SK-N-SH treated with all-trans-retinoic acid at 6 μM for 48 hours (cell line): Measurements from ENCODE around the gene MEF2C.

Experiments used
- ATAC-seq: fragments of 200-7000 bp; cut with Tn5 transposase; 3 replicates; pipeline ENCODE4 v1.9.1; 2020; ENCODE audit warnings: mild to moderate bottlenecking, moderate library complexity
- ARNTL ChIP-seq: fragments of 450-650 bp; formaldehyde crosslinking; IDR thresholded peaks from 2 replicates; pipeline ENCODE4 v1.5.0; 2020; ENCODE audit warnings: low read depth, mild to moderate bottlenecking, moderate library complexity, borderline replicate concordance
- BACH2 ChIP-seq: fragments of 250-450 bp; sonication (Bioruptor Pico); IDR thresholded peaks from 2 replicates; pipeline ENCODE4 v1.9.0; 2021; ENCODE audit warnings: mild to moderate bottlenecking, borderline replicate concordance
- CREB5 ChIP-seq: fragments of 250-450 bp; sonication (Bioruptor Pico); IDR thresholded peaks from 2 replicates; pipeline ENCODE4 v1.5.1; 2020; ENCODE audit warnings: low read depth, mild to moderate bottlenecking, moderate library complexity
- CSDC2 ChIP-seq: fragments of 250-450 bp; sonication (Bioruptor Pico); IDR thresholded peaks from 2 replicates; pipeline ENCODE4 v1.5.0; 2020; ENCODE audit warnings: mild to moderate bottlenecking, moderate library complexity
- ESRRG ChIP-seq: fragments of 250-450 bp; sonication (Bioruptor Pico); IDR thresholded peaks from 2 replicates; pipeline ENCODE4 v1.6.1; 2021; ENCODE audit warnings: mild to moderate bottlenecking
- GLIS3 ChIP-seq: fragments of 250-450 bp; sonication (Bioruptor Pico); IDR thresholded peaks from 2 replicates; pipeline ENCODE4 v1.5.0; 2020; ENCODE audit warnings: mild to moderate bottlenecking, moderate library complexity
- ISL1 ChIP-seq: fragments of 250-450 bp; sonication (Bioruptor Pico); IDR thresholded peaks from 2 replicates; pipeline ENCODE4 v2.1.2; 2022; ENCODE audit warnings: mild to moderate bottlenecking, moderate library complexity
- OSR1 ChIP-seq: fragments of 250-450 bp; sonication (Bioruptor Pico); IDR thresholded peaks from 2 replicates; pipeline ENCODE4 v1.8.0; 2022; ENCODE audit warnings: moderate library complexity, mild to moderate bottlenecking, inconsistent platforms
- PPARA ChIP-seq: fragments of 250-450 bp; sonication (Bioruptor Pico); IDR thresholded peaks from 2 replicates; pipeline ENCODE4 v1.5.0; 2020; ENCODE audit warnings: mild to moderate bottlenecking, borderline replicate concordance
- RARB ChIP-seq: fragments of 250-450 bp; sonication (Bioruptor Pico); IDR thresholded peaks from 2 replicates; pipeline ENCODE4 v1.8.0; 2021; ENCODE audit warnings: mild to moderate bottlenecking, moderate library complexity
- SNAI2 ChIP-seq: fragments of 250-450 bp; sonication (Bioruptor Pico); IDR thresholded peaks from 2 replicates; pipeline ENCODE4 v1.5.0; 2020; ENCODE audit warnings: mild to moderate bottlenecking, moderate library complexity
- TCF4 ChIP-seq: fragments of 250-450 bp; sonication (Bioruptor Pico); IDR thresholded peaks from 2 replicates; pipeline ENCODE4 v1.8.0; 2021; ENCODE audit warnings: mild to moderate bottlenecking, moderate library complexity, borderline replicate concordance
- TOX ChIP-seq: fragments of 250-450 bp; sonication (Bioruptor Pico); IDR thresholded peaks from 2 replicates; pipeline ENCODE4 v1.8.0; 2021; ENCODE audit warnings: mild to moderate bottlenecking, moderate library complexity, borderline replicate concordance
- TSHZ2 ChIP-seq: fragments of 250-450 bp; sonication (Bioruptor Pico); IDR thresholded peaks from 2 replicates; pipeline ENCODE4 v1.5.0; 2020; ENCODE audit warnings: mild to moderate bottlenecking, moderate library complexity
- ZC3H10 ChIP-seq: fragments of 250-450 bp; sonication (Bioruptor Pico); IDR thresholded peaks from 2 replicates; pipeline ENCODE4 v1.5.1; 2021; ENCODE audit warnings: mild to moderate bottlenecking, moderate library complexity
- ZFP3 ChIP-seq: fragments of 250-450 bp; sonication (Bioruptor Pico); IDR thresholded peaks from 2 replicates; pipeline ENCODE4 v1.5.0; 2020; ENCODE audit warnings: mild to moderate bottlenecking, moderate library complexity
- ZFP30 ChIP-seq: fragments of 450-650 bp; formaldehyde crosslinking; IDR thresholded peaks from 2 replicates; pipeline ENCODE4 v1.5.0; 2022; ENCODE audit warnings: mild to moderate bottlenecking, moderate library complexity
- ZNF565 ChIP-seq: fragments of 450-650 bp; formaldehyde crosslinking; conservative IDR thresholded peaks from 2 replicates; pipeline ENCODE4 v1.5.0; 2020; ENCODE audit warnings: low read depth, mild to moderate bottlenecking, moderate library complexity
- ZNF70 ChIP-seq: fragments of 450-650 bp; formaldehyde crosslinking; IDR thresholded peaks from 2 replicates; pipeline ENCODE4 v1.5.0; 2020; ENCODE audit warnings: mild to moderate bottlenecking, moderate library complexity
- ZNF8 ChIP-seq: fragments of 450-650 bp; formaldehyde crosslinking; IDR thresholded peaks from 2 replicates; pipeline ENCODE4 v1.5.0; 2020; ENCODE audit warnings: mild to moderate bottlenecking, moderate library complexity

Gene MEF2C

GRCh38 chr5:88888291-88888690 is 5.3 kb upstream of the MEF2C start (continued):
- TF ChIP-seq ARNTL (CRISPR knock-in tag), result no peak

GRCh38 chr5:88887342-88887741 is 4.4 kb upstream of the MEF2C start:
- TF ChIP-seq TSHZ2 (CRISPR knock-in tag) (no peak), CREB5 (CRISPR knock-in tag) (no peak), OSR1 (CRISPR knock-in tag) (no peak), PPARA (no peak), ZFP30 (CRISPR knock-in tag) (no peak), RARB (CRISPR knock-in tag) (no peak), ESRRG (CRISPR knock-in tag) (no peak), ZNF565 (CRISPR knock-in tag) (no peak), ZNF8 (CRISPR knock-in tag) (no peak), BACH2 (CRISPR knock-in tag) (no peak), TCF4 (no peak)
- no peak for ATAC-seq

GRCh38 chr5:88886746-88887341 is 3.9 kb upstream of the MEF2C start:
- TF ChIP-seq ZC3H10 (no peak), CREB5 (CRISPR knock-in tag) (peak; percentile 54; the same call in 1 of the 2 replicates), ESRRG (CRISPR knock-in tag) (no peak), ISL1 (CRISPR knock-in tag) (peak; percentile 78), ZFP30 (CRISPR knock-in tag) (no peak), TCF4 (no peak), TOX (no peak), OSR1 (CRISPR knock-in tag) (no peak), GLIS3 (CRISPR knock-in tag) (no peak)
- no peak for ATAC-seq

- no peak for ATAC-seq
- TF ChIP-seq RARB (CRISPR knock-in tag) (no peak), ARNTL (CRISPR knock-in tag) (no peak), GLIS3 (CRISPR knock-in tag) (no peak), ISL1 (CRISPR knock-in tag) (no peak), ZC3H10 (no peak), BACH2 (CRISPR knock-in tag) (no peak)
These were observed 3.3 kb upstream of the MEF2C start for GRCh38 chr5:88886252-88886651.

GRCh38 chr5:88885002-88885401 is 2.0 kb upstream of the MEF2C start:
- TF ChIP-seq SNAI2 (CRISPR knock-in tag) (no peak), CSDC2 (CRISPR knock-in tag) (no peak), ZC3H10 (no peak), ISL1 (CRISPR knock-in tag) (no peak), ZNF70 (CRISPR knock-in tag) (no peak), ZFP3 (CRISPR knock-in tag) (no peak), ZFP30 (CRISPR knock-in tag) (no peak)
- no peak for ATAC-seq

- no peak for TF ChIP-seq ZNF565 (CRISPR knock-in tag)
- no peak for TF ChIP-seq SNAI2 (CRISPR knock-in tag)
- no peak for TF ChIP-seq ESRRG (CRISPR knock-in tag)
- TF ChIP-seq ZFP3 (CRISPR knock-in tag), result no peak
- no peak for ATAC-seq
These were observed 1.6 kb upstream of the MEF2C start for GRCh38 chr5:88884608-88884877.
